ENCODE measurements around the gene SALL4.
"Not testable (repeated sequence)": the region's sequence is repeated elsewhere in the genome, so short reads cannot be mapped to it uniquely, and the experiment has no call there.

Gene SALL4

GRCh38 chr20:51802170-51802751 is at the start of gene SALL4:
TSS of gene SALL4 (minus strand) at chr20:51802521. CDS start at chr20:51802408, 113 bp downstream.
- no peak for DNase-seq

- DNase-seq, result no peak
These were observed 46.0 kb upstream of the SALL4 start for GRCh38 chr20:51848346-51848745.

GRCh38 chr20:51840865-51841264 is 38.5 kb upstream of the SALL4 start:
- DNase-seq, result no peak

- DNase-seq, result no peak
These were observed 35.6 kb upstream of the SALL4 start for GRCh38 chr20:51837876-51838420.

GRCh38 chr20:51837436-51837835 is 35.1 kb upstream of the SALL4 start:
- DNase-seq, result no peak

GRCh38 chr20:51833326-51833725 is 31.0 kb upstream of the SALL4 start:
- peak; percentile 5 for DNase-seq

- DNase-seq, result no peak
These were observed 30.0 kb upstream of the SALL4 start for GRCh38 chr20:51832276-51832675.

GRCh38 chr20:51831866-51832265 is 29.5 kb upstream of the SALL4 start:
- no peak for DNase-seq

GRCh38 chr20:51830538-51830937 is 28.2 kb upstream of the SALL4 start:
- no peak for DNase-seq

GRCh38 chr20:51828762-51829161 is 26.4 kb upstream of the SALL4 start:
- no peak for DNase-seq

- no peak for DNase-seq
These were observed 24.1 kb upstream of the SALL4 start for GRCh38 chr20:51826372-51826771.

GRCh38 chr20:51818479-51819008 is 16.2 kb upstream of the SALL4 start:
- DNase-seq, result no peak

GRCh38 chr20:51816856-51817255 is 14.5 kb upstream of the SALL4 start:
- not testable (repeated sequence) for DNase-seq

GRCh38 chr20:51815383-51816076 is 13.2 kb upstream of the SALL4 start:
- DNase-seq, result no peak

- no peak for DNase-seq
These were observed 10.5 kb upstream of the SALL4 start for GRCh38 chr20:51812861-51813260.

- DNase-seq, result no peak
These were observed 9.3 kb upstream of the SALL4 start for GRCh38 chr20:51811514-51812128.

- DNase-seq, result peak; percentile 50
These were observed 8.7 kb upstream of the SALL4 start for GRCh38 chr20:51811042-51811355.

- no peak for DNase-seq
These were observed 8.1 kb upstream of the SALL4 start for GRCh38 chr20:51810155-51811041.

GRCh38 chr20:51807720-51808250 is 5.5 kb upstream of the SALL4 start:
- no peak for DNase-seq

- DNase-seq, result no peak
These were observed 2.4 kb upstream of the SALL4 start for GRCh38 chr20:51804754-51805153.

GRCh38 chr20:51803148-51803854 is 980 bp upstream of the SALL4 start:
- no peak for DNase-seq

GRCh38 chr20:51801823-51802123 is 548 bp downstream of the SALL4 start:
- no peak for DNase-seq
